Superior temporal gyrus (tissue), 1 donor: ENCODE data around the gene DNM3.

Source experiments
- DNase-seq: peaks from one replicate; pipeline ENCODE4 v3.0.0-alpha.2; 2016; ENCODE audit errors: extremely low spot score

Gene DNM3

DNA sequence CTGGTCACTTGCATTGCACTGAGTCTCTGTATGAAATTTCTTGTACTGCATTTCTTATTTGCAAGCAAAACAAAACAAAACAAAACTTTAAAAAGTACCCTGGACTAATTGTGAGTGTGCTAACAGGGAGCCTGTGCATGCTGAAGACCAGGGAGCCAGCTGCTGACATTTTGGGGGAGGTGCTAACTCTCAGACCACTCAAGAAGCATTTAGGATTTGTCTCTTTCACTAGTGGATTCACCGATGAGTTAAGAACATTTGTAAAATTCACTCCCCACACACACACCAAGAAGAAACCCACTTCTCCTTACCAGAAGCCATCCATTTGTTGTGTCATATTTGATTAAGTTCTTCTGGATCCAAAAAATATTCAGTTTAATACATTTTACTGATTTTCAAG is 483.5 kb downstream of the DNM3 start:
- no peak for DNase-seq

DNA sequence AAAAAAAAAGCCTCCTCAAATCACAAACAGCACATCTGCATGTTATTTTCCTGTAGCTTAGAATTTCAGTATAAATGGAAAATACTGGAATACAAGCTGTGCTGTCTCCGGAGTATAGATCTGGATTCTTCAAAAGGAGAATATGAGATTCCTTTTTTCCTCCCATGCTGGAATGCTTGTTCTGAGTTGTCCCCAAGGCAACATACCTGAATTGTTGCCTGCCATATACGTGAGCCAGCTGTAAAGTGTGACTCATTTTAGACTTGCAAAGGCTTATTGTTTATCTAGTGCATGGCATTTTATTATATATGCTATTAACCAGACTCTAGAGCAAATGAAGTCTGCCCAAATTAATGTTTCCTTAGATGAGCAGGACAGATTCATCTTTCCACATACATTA is 484.2 kb downstream of the DNM3 start:
- no peak for DNase-seq

DNA sequence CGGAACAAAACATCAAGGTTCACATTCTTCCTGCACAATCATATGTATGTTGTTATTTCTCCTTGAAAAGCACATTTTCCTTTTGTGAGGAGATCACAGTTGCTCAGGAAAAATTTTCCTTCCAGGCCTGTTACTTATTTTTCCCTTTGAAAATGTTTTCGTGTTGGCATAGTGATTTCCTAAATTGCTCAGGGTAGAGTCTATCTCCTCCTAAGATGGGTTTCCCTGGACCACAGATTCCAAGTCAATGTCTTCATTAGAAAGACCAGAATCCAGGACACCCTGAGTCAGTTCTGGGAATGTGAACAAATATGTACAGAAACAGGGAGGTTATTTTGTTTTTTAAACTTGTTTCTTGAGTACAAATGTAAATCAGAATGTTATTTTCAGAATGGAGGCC is 484.8 kb downstream of the DNM3 start:
- DNase-seq = no peak

DNA sequence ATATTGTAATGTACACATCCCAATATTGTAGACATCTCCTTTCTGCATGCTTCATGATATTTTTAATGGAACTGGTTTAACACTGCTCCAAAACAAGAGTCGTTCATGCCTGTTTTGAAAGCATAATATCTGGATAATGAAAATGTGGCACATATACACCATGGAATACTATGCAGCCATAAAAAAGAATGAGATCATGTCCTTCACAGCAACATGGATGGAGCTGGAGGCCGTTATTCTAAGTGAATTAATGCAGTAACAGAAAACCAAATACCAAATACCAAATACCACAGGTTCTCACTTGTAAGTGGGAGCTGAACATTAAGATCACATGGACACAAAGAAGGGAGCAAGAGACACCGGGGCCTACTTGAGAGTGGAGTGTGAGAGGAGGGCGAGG is 487.0 kb downstream of the DNM3 start:
- no peak for DNase-seq

DNA sequence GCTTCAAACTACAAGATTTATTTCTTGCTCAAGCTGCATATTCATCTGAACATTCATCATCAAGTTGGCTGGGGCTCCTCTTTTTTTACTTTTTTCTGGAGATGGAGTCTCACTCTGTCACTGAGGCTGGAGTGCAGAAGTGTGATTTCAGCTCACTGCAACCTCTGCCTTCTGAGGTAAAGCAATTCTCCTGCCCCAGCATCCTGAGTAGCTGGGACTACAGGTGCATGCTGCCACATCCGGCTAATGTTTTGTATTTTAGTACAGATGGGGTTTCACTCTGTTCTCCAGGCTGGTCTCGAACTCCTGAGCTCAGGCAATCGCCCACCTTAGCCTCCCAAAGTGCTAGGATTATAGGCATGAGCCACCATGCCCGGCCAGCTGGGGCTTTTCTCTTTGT is 490.9 kb downstream of the DNM3 start:
- DNase-seq = no peak

DNA sequence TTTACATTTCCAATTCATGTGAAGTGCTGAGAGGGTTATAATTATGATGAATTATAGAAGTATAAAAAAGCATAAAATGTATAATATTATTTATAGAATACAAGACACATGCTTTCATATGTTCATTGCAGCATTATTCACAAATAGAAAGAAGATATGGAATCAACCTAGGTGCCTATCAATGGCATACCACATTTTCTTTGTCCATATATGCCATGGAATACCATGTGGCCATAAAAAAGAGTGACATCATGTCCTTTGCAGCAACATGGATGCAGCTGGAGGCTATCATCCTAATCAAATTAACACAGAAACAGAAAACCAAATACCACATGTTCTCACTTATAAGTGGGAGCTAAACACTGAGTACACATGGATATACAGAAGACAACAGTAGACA is 494.1 kb downstream of the DNM3 start:
- DNase-seq = no peak

DNA sequence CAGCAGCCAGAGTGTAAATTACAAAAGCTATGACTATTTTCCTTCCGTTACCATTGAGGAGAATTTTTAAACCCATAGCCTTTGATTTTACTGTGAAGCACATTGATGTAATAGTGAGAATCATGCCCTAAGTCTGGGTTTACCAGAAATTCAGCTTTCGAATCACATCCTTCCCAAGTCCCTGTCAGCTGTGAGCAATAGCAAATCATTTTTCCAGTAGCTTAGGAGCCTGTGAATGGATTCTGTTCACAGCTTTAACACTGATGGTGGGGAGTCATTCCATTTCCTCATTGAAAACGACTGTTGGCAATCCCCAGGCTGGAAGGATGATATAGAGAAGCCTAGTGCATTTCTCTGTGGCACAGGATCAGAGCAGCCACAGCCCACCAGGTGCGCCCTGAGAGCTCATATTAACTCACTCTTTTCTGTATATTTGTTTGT is 497.0 kb downstream of the DNM3 start:
- no peak for DNase-seq

DNA sequence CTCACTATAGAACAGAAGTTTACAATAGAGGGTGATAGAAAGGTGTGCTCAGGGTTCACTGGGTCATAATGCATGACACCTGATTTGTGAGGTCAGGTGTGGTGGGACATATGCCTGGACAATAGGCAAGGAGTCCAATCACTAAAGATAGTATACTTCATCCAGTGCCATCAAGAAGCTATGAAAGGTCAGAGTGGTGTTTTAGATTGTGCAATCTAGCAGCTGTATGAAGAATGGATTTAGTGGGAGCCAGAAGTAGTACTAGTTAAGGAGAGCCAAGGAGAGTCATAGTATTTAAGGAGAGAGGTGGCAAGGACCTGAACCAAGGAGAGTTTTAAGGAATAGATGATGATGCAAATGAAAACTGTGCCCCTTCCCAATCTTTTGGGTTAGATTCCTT is 498.5 kb downstream of the DNM3 start:
- DNase-seq = no peak

DNA sequence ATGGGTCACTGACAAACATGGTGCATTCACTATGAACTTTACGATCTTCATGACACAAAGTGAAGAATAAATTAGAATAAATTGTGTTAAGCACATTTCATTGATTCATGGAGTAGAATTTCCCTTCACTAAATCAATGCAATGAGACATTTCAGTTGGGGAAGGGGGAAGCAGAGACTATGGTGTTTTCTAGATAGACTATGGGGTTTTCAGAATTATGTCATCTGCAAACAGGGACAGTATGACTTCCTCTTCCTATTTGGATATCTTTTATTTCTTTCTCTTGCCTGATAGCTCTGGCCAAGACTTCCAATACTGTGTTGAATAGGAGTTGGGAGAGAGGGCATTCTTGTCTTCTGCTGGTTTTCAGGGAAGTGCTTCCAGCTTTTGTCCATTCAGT is 499.2 kb downstream of the DNM3 start:
- DNase-seq = no peak

DNA sequence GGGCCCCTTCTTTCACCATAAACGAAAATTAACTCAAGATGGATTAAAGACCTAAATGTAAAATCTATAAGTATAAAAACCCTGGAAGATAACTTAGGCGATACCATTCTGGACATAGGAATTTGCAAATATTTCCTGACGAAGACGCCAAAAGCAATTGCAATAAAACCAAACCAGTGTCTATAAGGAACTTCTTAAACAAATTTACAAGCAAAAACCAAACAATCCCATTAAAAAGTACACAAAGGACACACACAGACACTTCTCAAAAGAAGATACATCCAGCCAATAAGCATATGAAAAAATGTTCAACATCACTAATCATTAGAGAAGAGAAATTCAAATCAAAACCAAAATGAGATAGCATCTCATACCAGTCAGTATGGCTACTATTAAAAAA is 500.4 kb downstream of the DNM3 start:
- no peak for DNase-seq

DNA sequence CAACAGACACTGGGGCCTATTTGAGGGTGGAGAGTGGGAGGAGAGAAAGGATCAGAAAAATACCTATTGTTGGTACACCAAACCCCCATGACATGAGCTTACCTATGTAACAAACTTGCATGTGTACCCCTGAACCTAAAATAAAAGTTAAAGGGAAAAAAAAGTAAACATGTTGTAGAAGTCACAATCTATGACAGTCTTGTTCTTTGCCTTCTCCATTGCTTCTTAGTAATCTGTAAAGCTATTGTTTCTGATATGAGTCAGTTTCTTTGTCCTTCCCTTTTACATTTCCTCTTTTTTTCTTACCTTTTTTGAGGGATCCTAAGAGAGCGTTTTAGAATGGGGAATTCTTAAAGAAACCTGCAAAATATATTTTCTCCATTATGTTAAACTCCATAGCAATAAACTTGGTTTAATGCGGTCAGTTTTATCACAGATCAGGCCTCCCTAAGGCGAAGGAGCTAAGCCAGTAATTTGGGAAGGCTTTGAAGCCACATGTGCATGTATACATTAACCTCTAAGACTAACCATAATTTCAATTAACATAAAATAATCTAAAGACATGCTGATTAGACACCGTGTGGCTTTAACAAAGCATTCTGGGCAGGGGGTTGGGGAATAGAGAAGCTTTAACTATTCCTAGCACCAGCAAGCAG is 501.4 kb downstream of the DNM3 start:
- DNase-seq = no peak

DNA sequence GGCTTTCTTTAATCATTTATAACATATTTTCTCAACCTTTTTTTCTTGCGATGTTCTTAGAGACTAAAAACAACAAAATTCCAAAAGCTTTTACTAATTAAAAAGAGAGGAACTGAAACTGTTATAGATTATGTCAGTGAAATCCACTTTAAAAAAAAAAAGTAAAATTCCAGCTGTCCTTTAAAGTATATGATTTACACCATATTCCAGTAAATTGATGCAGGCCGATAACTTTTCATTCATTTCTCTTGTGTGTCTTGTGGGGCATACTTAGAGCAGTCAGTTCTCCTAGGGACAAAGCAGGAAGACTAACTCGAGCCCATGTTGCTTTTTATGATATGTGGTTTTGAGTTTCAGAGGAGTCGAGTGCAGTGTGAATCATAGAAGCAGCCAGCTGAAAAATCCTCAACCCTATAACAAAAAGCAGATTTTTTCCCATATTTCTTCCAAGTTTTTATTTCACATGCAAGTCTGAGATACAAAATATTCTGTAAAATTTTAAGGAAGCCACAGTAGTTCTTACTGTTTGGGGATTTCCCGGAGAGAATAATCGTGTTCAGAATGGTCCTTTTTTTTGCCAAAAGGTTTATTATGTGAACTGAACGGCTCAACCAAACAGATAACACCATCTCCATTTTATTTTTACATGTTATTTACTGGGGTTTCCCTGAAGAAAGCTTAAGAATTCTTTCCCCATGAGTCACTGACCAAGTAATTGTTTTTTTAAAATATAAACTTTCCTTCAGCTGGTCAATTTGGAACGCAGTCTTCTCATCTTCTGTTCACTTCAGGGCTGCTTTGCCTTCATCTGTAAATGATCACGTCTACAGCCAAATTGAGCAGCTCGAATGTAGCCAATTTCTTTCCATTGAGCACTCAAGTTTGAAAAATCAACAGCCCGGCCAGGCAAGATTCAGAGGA is 502.2 kb downstream of the DNM3 start:
- no peak for DNase-seq

DNA sequence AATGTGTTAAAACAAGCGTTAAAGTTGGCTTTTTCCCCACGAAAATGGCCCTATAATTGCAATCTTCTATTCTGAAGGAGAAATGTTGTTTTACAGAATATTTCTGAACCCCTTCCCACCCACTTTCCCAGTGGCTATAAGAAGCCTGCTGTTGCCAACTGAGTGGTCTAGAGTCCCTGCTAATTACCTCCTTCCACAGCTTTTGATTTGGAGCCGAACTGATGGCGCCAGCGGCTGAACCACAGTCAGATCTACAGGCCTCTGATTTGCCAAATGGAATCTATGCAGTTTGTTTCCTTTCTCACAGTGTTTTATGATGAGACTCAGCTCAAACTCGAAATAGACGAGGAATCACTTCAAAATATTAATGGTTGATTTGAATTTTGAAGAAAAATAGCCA is 503.1 kb downstream of the DNM3 start:
- no peak for DNase-seq

DNA sequence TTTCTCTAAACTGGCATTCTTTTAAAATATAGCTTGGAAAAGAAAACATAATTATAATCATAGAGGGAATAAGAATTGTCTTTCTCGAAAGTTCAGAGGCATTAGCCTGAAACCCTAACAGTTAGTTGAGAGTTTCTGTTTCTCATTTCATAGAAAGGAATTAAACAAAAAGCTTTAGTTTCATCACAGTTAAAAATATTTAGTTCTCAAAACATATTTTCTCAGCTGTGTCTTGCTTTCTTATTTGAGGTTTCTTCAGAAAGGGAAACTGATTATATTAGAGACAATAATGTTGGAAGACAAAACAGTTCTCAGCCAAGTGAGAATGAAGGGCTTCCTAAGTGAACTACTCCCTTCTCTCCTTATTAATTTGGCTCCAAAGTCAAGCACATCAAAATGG is 503.8 kb downstream of the DNM3 start:
- DNase-seq = no peak

DNA sequence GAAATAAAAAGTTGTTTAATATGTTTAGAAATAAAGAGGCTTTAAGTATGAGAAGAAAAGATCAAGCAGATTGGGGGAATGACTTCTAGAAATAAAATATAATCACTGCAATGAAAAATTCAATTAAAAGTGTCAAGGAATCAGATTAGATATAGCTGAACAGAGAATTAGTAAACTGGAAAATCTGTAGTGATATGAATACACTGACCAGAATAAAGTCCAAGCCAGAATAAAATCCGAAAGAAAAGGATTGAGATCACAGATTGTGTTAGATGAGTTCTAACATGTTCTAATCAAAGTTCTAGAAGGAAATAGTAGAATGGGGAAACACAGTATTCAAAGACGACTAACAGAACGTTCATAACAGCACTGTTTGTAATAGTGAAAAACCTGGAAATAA is 506.1 kb downstream of the DNM3 start:
- DNase-seq = no peak

DNA sequence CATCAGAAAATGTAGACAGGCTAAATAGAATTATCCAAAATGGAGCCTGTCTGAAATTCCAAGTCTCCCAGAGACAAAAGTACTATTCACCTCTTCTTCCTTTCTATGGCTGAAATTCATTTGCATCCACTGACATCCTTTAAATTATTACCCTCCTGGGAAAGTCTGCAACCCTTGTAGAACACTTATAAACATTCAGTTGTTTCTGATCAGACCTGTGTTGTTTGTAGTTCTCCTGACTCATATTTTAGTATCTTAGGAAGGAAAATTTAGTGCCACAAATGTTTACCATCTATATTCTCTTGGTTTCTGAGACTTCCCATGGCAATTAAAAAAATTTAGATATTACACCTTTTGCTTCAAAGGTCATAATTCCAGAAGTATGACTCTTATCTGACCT is 509.6 kb downstream of the DNM3 start:
- no peak for DNase-seq

DNA sequence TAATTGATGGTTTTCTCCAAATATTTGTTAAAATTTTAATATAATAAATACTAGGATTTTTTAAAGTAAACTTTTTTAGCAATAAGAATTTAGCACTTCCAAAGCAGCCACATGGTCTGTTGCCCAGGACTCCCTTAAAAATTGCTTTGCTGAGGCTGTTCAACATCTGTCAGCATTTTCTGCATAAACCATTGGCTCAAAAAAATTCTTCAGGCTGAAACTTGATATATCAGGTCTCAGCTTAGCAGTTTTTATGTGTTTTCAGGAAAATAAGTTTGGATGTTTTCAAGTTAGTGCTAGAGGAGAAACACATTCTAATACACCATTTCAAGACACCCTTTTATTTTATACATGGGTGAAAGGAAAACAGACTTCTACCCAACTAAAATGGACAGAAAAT is 510.0 kb downstream of the DNM3 start:
- DNase-seq = no peak

DNA sequence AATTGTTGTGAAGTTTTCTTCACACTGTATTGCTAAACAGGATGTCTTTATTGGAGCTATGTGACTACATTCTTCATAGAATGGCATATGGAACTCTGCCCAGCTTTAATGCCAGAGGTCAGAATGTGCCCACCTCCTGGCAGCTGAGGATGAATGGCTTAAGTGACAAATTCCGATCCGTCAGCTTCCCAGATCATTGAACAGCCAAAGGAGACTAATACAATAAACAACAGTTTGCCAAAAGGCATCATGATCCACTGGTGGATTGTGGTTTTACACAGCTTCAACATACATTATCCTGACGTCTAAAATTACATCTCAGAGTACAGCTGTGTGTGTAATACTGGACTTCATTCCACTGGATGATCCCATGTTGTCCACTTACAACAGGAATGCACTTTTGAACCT is 510.5 kb downstream of the DNM3 start:
- DNase-seq = no peak

DNA sequence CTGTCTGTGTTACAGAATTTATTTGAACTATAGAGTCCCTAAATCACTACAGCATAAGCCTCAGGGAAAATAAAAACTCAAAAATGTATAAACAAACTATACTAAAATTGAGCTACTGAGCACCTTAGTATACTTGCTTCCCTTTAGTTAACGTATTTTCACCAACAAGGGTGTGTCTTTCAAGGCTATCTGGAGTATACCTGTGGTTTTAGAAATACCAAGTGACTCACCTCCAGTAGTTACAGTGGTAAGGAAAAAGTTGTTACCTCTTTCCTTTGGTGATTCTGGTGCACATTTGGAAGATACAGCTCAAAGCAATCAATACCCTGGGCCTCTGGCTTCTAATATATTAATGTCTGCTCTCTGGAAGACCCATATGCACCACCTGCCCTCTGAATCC is 511.1 kb downstream of the DNM3 start:
- no peak for DNase-seq

DNA sequence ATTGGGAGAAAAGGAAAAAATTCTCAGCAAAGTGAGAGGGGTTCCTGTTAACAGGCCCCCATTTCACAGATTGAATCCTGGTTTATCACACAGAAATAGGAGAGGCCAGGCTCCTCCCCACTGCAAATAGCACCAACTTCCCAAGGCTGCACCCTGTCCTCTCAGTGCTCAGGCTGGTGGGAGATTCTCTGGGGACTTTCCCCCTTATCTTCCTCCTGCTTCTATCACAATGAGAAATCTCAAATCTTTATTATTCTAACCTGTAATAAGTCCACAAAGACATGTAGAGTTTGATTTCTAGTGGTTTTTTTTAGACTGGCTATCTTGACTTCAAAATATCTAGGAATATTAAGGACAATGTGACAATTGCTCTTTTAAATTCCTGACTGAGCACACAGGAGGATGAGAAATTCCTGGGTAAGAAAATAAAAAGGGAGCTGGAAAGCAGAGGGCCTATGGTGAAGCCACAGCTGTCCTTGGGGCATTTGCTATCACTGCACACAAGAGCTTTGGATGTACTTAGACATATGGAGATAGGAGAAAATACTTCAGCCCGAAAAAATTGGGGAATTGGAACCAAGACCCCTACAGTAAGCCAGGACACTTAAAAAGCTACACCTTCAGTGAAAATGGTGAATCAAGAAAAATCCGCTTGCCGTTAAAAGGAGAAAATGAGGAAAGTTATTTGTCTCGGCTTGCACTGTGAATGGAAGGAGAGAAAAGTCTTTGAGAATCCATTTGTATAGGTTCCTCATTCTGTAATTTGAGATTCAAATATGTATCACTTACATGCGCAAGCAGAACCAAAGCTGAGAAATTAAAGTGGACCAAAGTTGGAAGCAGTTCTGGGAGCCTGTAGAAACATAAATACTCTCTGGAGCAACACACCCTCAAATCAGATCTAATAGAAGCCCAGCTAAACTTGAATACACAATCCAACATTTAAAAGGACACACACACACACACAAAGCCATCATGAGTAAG is 513.3 kb downstream of the DNM3 start:
- DNase-seq = no peak

DNA sequence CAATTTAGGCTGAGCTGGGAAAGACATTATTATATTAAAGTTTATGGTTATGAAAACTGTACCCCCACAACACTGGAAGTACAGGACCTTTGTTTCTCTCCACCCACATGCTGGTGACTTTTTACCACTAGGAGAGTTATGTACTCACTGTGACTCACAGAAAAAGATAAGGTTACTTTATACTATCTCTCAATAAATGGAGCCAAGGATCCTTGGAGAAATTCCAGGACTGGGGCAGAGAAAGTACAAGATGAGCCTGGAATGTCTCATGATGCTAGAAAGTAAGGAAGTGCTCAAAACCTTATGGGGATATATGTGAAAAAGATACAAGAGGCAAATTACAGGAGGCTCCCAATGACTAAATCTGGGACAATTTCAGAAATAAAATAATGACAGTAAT is 515.3 kb downstream of the DNM3 start:
- peak; percentile 67 for DNase-seq

DNA sequence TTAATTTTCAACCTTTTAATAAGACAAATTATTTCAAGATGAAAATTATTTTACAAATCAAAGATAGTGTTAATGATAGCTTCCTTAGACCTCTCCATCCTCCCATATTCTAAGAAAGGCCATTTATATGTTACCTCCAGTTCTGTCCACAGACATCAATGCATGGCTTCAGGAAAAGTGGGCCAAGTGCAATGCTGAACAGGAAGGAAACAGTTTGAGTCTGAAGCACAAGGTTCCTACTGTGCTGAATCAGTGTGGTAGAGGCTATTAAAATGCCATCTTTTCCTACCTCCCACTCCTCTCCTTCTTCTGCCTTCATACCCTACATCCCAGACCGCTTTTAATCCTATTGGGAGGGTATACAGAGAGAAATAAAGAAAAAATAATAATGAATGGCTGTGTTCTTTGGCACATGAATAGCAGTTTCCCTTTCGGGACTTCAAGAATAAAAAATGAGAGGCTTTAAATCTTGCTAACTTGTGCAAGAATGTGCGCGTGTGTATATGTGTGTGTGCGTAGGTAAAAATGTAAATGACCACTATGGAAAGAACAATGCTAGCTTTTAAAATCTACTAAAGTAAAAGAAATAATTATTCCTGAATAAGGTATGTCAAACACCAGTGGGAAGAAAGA is 516.6 kb downstream of the DNM3 start:
- DNase-seq = peak; percentile 38
